ENCODE data around the gene MOSMO. TPM values are rescaled to one million over a fixed set of nuclear protein-coding genes. Genes with fewer than 3 reads are reported as not detected.

MOSMO gene
- total and polyA plus RNA-seq, 2 of the 4 experiments (the other 2 are of a cell fraction) = 10.5 to 16.0 TPM

GRCh38 chr16:22055881-22056280 is 48.0 kb downstream of the MOSMO start:
- H4K91ac ChIP-seq (ENCODE audit: insufficient read depth, low read depth, low read length) = no peak overlapping the region
- ChIA-PET POLR2A (ENCODE audit: unreplicated experiment) (no interaction called here), CTCF (interaction anchor here (0.5 to 1.2 kb wide), 2 partner anchors 17 to 389 kb away, joined by 3 to 4 read pairs; no protein-coding TSS in a partner anchor)
- no peaks in the 10 kb centered on the region for H3K9me3 ChIP-seq (ENCODE audit: control insufficient read depth, insufficient read depth, low read length)
- H2BK120ac ChIP-seq (ENCODE audit: low read depth, low read length) = no peak overlapping the region
- H2AFZ ChIP-seq (replicated peaks; ENCODE audit: low read length, poor library complexity) = no peak overlapping the region
- no peak overlapping the region for H3K4me3 ChIP-seq (ENCODE audit: insufficient read depth, low read depth, low read length)
- no peak overlapping the region for H3K23ac ChIP-seq (ENCODE audit: low read depth, low read length)
- no peak overlapping the region for H2BK15ac ChIP-seq (ENCODE audit: low read depth, low read length)
- 90% methylated on average over 2 of the region's 5 CpGs; no CpG with 5 or more reads in 1 of the 2 experiments for WGBS, 2 experiments (ENCODE audit: extremely low coverage in 2 of 2, insufficient read length in 1 of 2)
- H3K4ac ChIP-seq (ENCODE audit: low read depth, low read length) = no peak overlapping the region
- H4K5ac ChIP-seq (ENCODE audit: low read depth, low read length) = no peak overlapping the region
- no peak for DNase-seq
- TF ChIP-seq POLR2A (IDR thresholded peaks at IDR 0.05; ENCODE audit: low read depth, low read length) = no peak
- TF ChIP-seq CHD1 (IDR thresholded peaks at IDR 0.05; ENCODE audit: low read depth, low read length) = no peak
- TF ChIP-seq, protein P1, sequence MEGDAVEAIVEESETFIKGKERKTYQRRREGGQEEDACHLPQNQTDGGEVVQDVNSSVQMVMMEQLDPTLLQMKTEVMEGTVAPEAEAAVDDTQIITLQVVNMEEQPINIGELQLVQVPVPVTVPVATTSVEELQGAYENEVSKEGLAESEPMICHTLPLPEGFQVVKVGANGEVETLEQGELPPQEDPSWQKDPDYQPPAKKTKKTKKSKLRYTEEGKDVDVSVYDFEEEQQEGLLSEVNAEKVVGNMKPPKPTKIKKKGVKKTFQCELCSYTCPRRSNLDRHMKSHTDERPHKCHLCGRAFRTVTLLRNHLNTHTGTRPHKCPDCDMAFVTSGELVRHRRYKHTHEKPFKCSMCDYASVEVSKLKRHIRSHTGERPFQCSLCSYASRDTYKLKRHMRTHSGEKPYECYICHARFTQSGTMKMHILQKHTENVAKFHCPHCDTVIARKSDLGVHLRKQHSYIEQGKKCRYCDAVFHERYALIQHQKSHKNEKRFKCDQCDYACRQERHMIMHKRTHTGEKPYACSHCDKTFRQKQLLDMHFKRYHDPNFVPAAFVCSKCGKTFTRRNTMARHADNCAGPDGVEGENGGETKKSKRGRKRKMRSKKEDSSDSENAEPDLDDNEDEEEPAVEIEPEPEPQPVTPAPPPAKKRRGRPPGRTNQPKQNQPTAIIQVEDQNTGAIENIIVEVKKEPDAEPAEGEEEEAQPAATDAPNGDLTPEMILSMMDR (conservative IDR thresholded peaks at IDR 0.05; ENCODE audit: low read depth, low read length) = no peak
- TF ChIP-seq, protein P2, sequence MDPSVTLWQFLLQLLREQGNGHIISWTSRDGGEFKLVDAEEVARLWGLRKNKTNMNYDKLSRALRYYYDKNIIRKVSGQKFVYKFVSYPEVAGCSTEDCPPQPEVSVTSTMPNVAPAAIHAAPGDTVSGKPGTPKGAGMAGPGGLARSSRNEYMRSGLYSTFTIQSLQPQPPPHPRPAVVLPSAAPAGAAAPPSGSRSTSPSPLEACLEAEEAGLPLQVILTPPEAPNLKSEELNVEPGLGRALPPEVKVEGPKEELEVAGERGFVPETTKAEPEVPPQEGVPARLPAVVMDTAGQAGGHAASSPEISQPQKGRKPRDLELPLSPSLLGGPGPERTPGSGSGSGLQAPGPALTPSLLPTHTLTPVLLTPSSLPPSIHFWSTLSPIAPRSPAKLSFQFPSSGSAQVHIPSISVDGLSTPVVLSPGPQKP (IDR thresholded peaks at IDR 0.05; ENCODE audit: borderline replicate concordance, low read depth, low read length) = no peak
- TF ChIP-seq FOS (IDR thresholded peaks at IDR 0.05; ENCODE audit: low read depth, low read length) = no peak
- TF ChIP-seq MXI1 (IDR thresholded peaks at IDR 0.05; ENCODE audit: borderline replicate concordance, low read depth, low read length) = no peak
- no peak for TF ChIP-seq BHLHE40 (IDR thresholded peaks at IDR 0.05; ENCODE audit: low read depth, low read length)
- no peak for TF ChIP-seq SMC3 (IDR thresholded peaks at IDR 0.05; ENCODE audit: low read depth, low read length)
- TF ChIP-seq NFE2L2 (IDR thresholded peaks at IDR 0.05; ENCODE audit: low read depth, low read length) = no peak
- no peak for TF ChIP-seq RCOR1 (IDR thresholded peaks at IDR 0.05; ENCODE audit: insufficient replicate concordance, low read length)
- TF ChIP-seq USF2 (IDR thresholded peaks at IDR 0.05; ENCODE audit: low read depth, low read length) = no peak
- H3K9ac ChIP-seq (ENCODE audit: low read depth, low read length) = no peak overlapping the region
- in situ Hi-C loops (cut with MboI; ENCODE audit: low sequenced_read_pairs) (no loop called here), intact Hi-C loops (cut with micrococcal nuclease) (loop anchor here (5.0 kb wide), 1 partner anchor 34 kb away; no protein-coding TSS in a partner anchor), dilution Hi-C loops (cut with HindIII; ENCODE audit: low sequenced_read_pairs, unreplicated experiment) (no loop called here)
- peaks cover 4% of the 10 kb centered on the region for H3K9me1 ChIP-seq (ENCODE audit: insufficient read depth, low read length)
- no peak overlapping the region for H3K27ac ChIP-seq (ENCODE audit: insufficient read depth, low read length)
- H3K14ac ChIP-seq (replicated peaks; ENCODE audit: low read depth, low read length) = no peak overlapping the region
- no TSS peak for BruUV-seq (replicated peaks)
- H3K27me3 ChIP-seq (ENCODE audit: control insufficient read depth, insufficient read depth, low read length) = no peaks in the 10 kb centered on the region
- H2BK20ac ChIP-seq (ENCODE audit: low read depth, low read length) = no peak overlapping the region
- no peaks in the 10 kb centered on the region for H3K4me1 ChIP-seq (ENCODE audit: control insufficient read depth, insufficient read depth, low read length)
- no peak overlapping the region for H3K56ac ChIP-seq (ENCODE audit: extremely low read depth, insufficient read depth, low read length)
- peaks cover 21 to 62% of the 10 kb centered on the region in 2 experiments for H3K79me1 ChIP-seq (ENCODE audit: low read depth in 1 of 2, low read length in 2 of 2)
- H2AK9ac ChIP-seq (replicated peaks; ENCODE audit: low read depth, low read length, poor library complexity) = no peak overlapping the region
- H4K20me1 ChIP-seq (ENCODE audit: insufficient read depth, low read length) = peaks cover 5% of the 10 kb centered on the region; the same call in 1 of the 2 replicates
- no peak for ATAC-seq (ENCODE audit: low read depth)
- 0 out of 2 replicates have a peak, but pooled peaks cover 1% of the 10 kb centered on the region for H3K36me3 ChIP-seq (ENCODE audit: control insufficient read depth, insufficient read depth, low read length)
- H3K4me2 ChIP-seq (ENCODE audit: low read depth, low read length) = no peak overlapping the region
- H3K18ac ChIP-seq (ENCODE audit: low read depth, low read length) = no peak overlapping the region
- H2BK5ac ChIP-seq (ENCODE audit: low read depth, low read length, poor library complexity, severe bottlenecking) = no peak overlapping the region
- no peak overlapping the region for H4K8ac ChIP-seq (ENCODE audit: low read depth in 2 of 2, low read length in 2 of 2)
- no peak overlapping the region for H2AK5ac ChIP-seq (ENCODE audit: low read depth, low read length)
